B cell (primary cell): ENCODE data around the gene ITPRIPL2.

Experiments used
- EZH2 ChIP-seq: IDR thresholded peaks from 2 replicates; pipeline ENCODE4 v1.6.1; 2012; ENCODE audit warnings: borderline replicate concordance, low read depth, mild to moderate bottlenecking, moderate library complexity, low read length; ENCODE audit not compliant: insufficient read depth, poor library complexity, severe bottlenecking
- TF ChIP-seq, protein P1 (sequence below): fragments of 200-600 bp; IDR thresholded peaks from one replicate; pipeline ENCODE4 v1.8.0; 2022; ENCODE audit warnings: antibody characterized with exemption, mild to moderate bottlenecking

DNA sequence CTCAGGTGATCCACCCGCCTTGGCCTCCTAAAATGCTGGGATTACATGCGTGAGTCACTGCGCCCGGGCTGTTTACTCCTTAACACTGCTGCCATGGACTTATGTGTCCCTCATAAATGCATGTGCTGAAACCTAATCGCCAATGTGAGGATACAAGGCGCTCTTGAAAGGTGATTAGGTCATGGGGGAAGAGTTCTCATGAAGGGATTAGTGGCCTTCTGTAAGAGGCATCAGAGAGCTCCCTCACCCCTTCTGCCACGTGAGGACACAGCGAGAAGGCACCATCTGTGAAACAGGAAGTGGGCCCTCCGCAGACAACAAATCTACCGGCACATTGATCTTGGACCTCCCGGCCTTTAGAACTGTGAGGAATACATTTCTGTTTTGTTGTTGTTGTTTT is 19.1 kb downstream of the ITPRIPL2 start:
- TF ChIP-seq, protein P1, sequence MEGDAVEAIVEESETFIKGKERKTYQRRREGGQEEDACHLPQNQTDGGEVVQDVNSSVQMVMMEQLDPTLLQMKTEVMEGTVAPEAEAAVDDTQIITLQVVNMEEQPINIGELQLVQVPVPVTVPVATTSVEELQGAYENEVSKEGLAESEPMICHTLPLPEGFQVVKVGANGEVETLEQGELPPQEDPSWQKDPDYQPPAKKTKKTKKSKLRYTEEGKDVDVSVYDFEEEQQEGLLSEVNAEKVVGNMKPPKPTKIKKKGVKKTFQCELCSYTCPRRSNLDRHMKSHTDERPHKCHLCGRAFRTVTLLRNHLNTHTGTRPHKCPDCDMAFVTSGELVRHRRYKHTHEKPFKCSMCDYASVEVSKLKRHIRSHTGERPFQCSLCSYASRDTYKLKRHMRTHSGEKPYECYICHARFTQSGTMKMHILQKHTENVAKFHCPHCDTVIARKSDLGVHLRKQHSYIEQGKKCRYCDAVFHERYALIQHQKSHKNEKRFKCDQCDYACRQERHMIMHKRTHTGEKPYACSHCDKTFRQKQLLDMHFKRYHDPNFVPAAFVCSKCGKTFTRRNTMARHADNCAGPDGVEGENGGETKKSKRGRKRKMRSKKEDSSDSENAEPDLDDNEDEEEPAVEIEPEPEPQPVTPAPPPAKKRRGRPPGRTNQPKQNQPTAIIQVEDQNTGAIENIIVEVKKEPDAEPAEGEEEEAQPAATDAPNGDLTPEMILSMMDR, result no peak
- no peak for TF ChIP-seq EZH2
